NCI-H345 (cell line): ENCODE data around the gene SYT1.
A peak's percentile ranks its signal among the peaks of the same experiment; 100 is the strongest.
"Not testable (repeated sequence)": the region's sequence is repeated elsewhere in the genome, so short reads cannot be mapped to it uniquely, and the experiment has no call there.

Source experiments
- DNase-seq: peaks from one replicate; lab custom pipeline; 2025; lab: John Stamatoyannopoulos, UW

Gene SYT1

GRCh38 chr12:78968226-78968625 lies 103.7 kb downstream of the SYT1 start:
- DNase-seq: no peak

GRCh38 chr12:78970041-78970440 lies 105.5 kb downstream of the SYT1 start:
- DNase-seq: no peak

- DNase-seq: no peak
These were observed 112.8 kb downstream of the SYT1 start for GRCh38 chr12:78977304-78977867.

- no peak for DNase-seq
These were observed 129.7 kb downstream of the SYT1 start for GRCh38 chr12:78994168-78994791.

GRCh38 chr12:79000501-79000900 lies 135.9 kb downstream of the SYT1 start:
- no peak for DNase-seq

GRCh38 chr12:79001404-79001803 lies 136.8 kb downstream of the SYT1 start:
- peak; percentile 52 for DNase-seq

- no peak for DNase-seq
These were observed 141.7 kb downstream of the SYT1 start for GRCh38 chr12:79006306-79006705.

GRCh38 chr12:79008591-79008990 lies 144.0 kb downstream of the SYT1 start:
- no peak for DNase-seq

GRCh38 chr12:79012636-79013035 lies 148.1 kb downstream of the SYT1 start:
- peak; percentile 69 for DNase-seq

- peak; percentile 87 for DNase-seq
These were observed 151.6 kb downstream of the SYT1 start for GRCh38 chr12:79016181-79016580.

GRCh38 chr12:79019672-79020071 lies 155.1 kb downstream of the SYT1 start:
- DNase-seq: no peak

GRCh38 chr12:79020106-79020505 lies 155.5 kb downstream of the SYT1 start:
- DNase-seq: no peak

GRCh38 chr12:79021021-79021420 lies 156.4 kb downstream of the SYT1 start:
- no peak for DNase-seq

GRCh38 chr12:79023261-79023660 lies 158.7 kb downstream of the SYT1 start:
- DNase-seq: no peak

GRCh38 chr12:79023784-79024183 lies 159.2 kb downstream of the SYT1 start:
- no peak for DNase-seq

GRCh38 chr12:79033788-79034187 lies 169.2 kb downstream of the SYT1 start:
- DNase-seq: no peak

GRCh38 chr12:79044748-79045147 lies 180.2 kb downstream of the SYT1 start:
- DNase-seq: not testable (repeated sequence)

GRCh38 chr12:79045149-79045703 lies 180.7 kb downstream of the SYT1 start:
- not testable (repeated sequence) for DNase-seq

GRCh38 chr12:79046021-79046420 lies 181.4 kb downstream of the SYT1 start:
- DNase-seq: no peak

GRCh38 chr12:79048962-79049361 lies 184.4 kb downstream of the SYT1 start:
- DNase-seq: no peak

GRCh38 chr12:79053394-79053793 lies 188.8 kb downstream of the SYT1 start:
- DNase-seq: no peak

- no peak for DNase-seq
These were observed 191.5 kb downstream of the SYT1 start for GRCh38 chr12:79055926-79056674.

GRCh38 chr12:79056775-79057174 lies 192.2 kb downstream of the SYT1 start:
- no peak for DNase-seq
